ENCODE results near the gene JOSD1.

Gene JOSD1

GRCh38 chr22:38715176-38715764 lies 14.5 kb upstream of the JOSD1 start:
- in situ Hi-C loops (cut with MboI; ENCODE audit: low sequenced_read_pairs) = no loop called here

GRCh38 chr22:38713921-38714320 lies 13.2 kb upstream of the JOSD1 start:
- in situ Hi-C loops (cut with MboI; ENCODE audit: low sequenced_read_pairs) = no loop called here

GRCh38 chr22:38712486-38713207 lies 11.9 kb upstream of the JOSD1 start:
- in situ Hi-C loops (cut with MboI; ENCODE audit: low sequenced_read_pairs) = no loop called here

GRCh38 chr22:38710866-38711265 lies 10.1 kb upstream of the JOSD1 start:
- in situ Hi-C loops (cut with MboI; ENCODE audit: low sequenced_read_pairs) = no loop called here

GRCh38 chr22:38710351-38710750 lies 9.6 kb upstream of the JOSD1 start:
- in situ Hi-C loops (cut with MboI; ENCODE audit: low sequenced_read_pairs) = no loop called here

- in situ Hi-C loops (cut with MboI; ENCODE audit: low sequenced_read_pairs) = no loop called here
These were observed 8.6 kb upstream of the JOSD1 start for GRCh38 chr22:38709306-38709705.

- in situ Hi-C loops (cut with MboI; ENCODE audit: low sequenced_read_pairs) = no loop called here
These were observed 7.2 kb upstream of the JOSD1 start for GRCh38 chr22:38707984-38708383.

- in situ Hi-C loops (cut with MboI; ENCODE audit: low sequenced_read_pairs) = no loop called here
These were observed 6.6 kb upstream of the JOSD1 start for GRCh38 chr22:38707346-38707745.

- in situ Hi-C loops (cut with MboI; ENCODE audit: low sequenced_read_pairs) = no loop called here
These were observed 6.1 kb upstream of the JOSD1 start for GRCh38 chr22:38706901-38707195.

GRCh38 chr22:38706101-38706900 lies 5.6 kb upstream of the JOSD1 start:
- in situ Hi-C loops (cut with MboI; ENCODE audit: low sequenced_read_pairs) = no loop called here

- in situ Hi-C loops (cut with MboI; ENCODE audit: low sequenced_read_pairs) = no loop called here
These were observed 4.7 kb upstream of the JOSD1 start, which contains the start of gene GTPBP1 for GRCh38 chr22:38705235-38706100. GTPBP1 (plus strand) TSS chr22:38705944; CDS start chr22:38705956, 12 bp downstream.

GRCh38 chr22:38704654-38705234 lies 4.0 kb upstream of the JOSD1 start:
- in situ Hi-C loops (cut with MboI; ENCODE audit: low sequenced_read_pairs) = no loop called here

- in situ Hi-C loops (cut with MboI; ENCODE audit: low sequenced_read_pairs) = no loop called here
These were observed 414 bp downstream of the JOSD1 start for GRCh38 chr22:38700270-38700788.

GRCh38 chr22:38699784-38700183 lies 959 bp downstream of the JOSD1 start:
- in situ Hi-C loops (cut with MboI; ENCODE audit: low sequenced_read_pairs) = no loop called here

- in situ Hi-C loops (cut with MboI; ENCODE audit: low sequenced_read_pairs) = no loop called here
These were observed 1.6 kb downstream of the JOSD1 start for GRCh38 chr22:38699143-38699542.

GRCh38 chr22:38698407-38699094 lies 2.2 kb downstream of the JOSD1 start:
- in situ Hi-C loops (cut with MboI; ENCODE audit: low sequenced_read_pairs) = no loop called here

- in situ Hi-C loops (cut with MboI; ENCODE audit: low sequenced_read_pairs) = no loop called here
These were observed 3.2 kb downstream of the JOSD1 start for GRCh38 chr22:38697425-38698089.

GRCh38 chr22:38696606-38697424 lies 3.9 kb downstream of the JOSD1 start:
- in situ Hi-C loops (cut with MboI; ENCODE audit: low sequenced_read_pairs) = no loop called here

- in situ Hi-C loops (cut with MboI; ENCODE audit: low sequenced_read_pairs) = no loop called here
These were observed 5.8 kb downstream of the JOSD1 start for GRCh38 chr22:38694940-38695339.
